GM21786 (cell line): ENCODE results near the gene PACS1.

Source experiments
- ATAC-seq: cut with Tn5 transposase; IDR thresholded peaks from one replicate; pipeline ENCODE4 v1.9.1; 2021; ENCODE audit not compliant: unreplicated experiment

PACS1 gene

GRCh38 chr11:66048547-66049323, 21.3 kb upstream of the PACS1 start, which contains the start of gene GAL3ST3:
Gene GAL3ST3 (minus strand): TSS chr11:66049161. CDS start chr11:66045415, 3,746 bp downstream.
- ATAC-seq: no peak

GRCh38 chr11:66050581-66051231, 19.4 kb upstream of the PACS1 start:
- ATAC-seq: no peak

GRCh38 chr11:66051371-66051765, 18.7 kb upstream of the PACS1 start:
- ATAC-seq: no peak

GRCh38 chr11:66051766-66052663, 18.1 kb upstream of the PACS1 start, which contains the start of gene SF3B2:
Gene SF3B2 (plus strand): TSS chr11:66052364. CDS start chr11:66052385, 21 bp downstream.
- peak; percentile 96 for ATAC-seq

- ATAC-seq: no peak
Measured at GRCh38 chr11:66052664-66052982, 17.4 kb upstream of the PACS1 start.

GRCh38 chr11:66055021-66055420, 15.1 kb upstream of the PACS1 start:
- ATAC-seq: no peak

- no peak for ATAC-seq
Measured at GRCh38 chr11:66056501-66056900, 13.6 kb upstream of the PACS1 start.

GRCh38 chr11:66059966-66060680, 9.9 kb upstream of the PACS1 start:
- ATAC-seq: no peak

- no peak for ATAC-seq
Measured at GRCh38 chr11:66061268-66061667, 8.8 kb upstream of the PACS1 start.

GRCh38 chr11:66062408-66062807, 7.7 kb upstream of the PACS1 start:
- ATAC-seq: no peak

- ATAC-seq: no peak
Measured at GRCh38 chr11:66063900-66064299, 6.2 kb upstream of the PACS1 start.

- ATAC-seq: no peak
Measured at GRCh38 chr11:66064571-66064970, 5.5 kb upstream of the PACS1 start.

GRCh38 chr11:66066751-66067150, 3.3 kb upstream of the PACS1 start:
- no peak for ATAC-seq

- no peak for ATAC-seq
Measured at GRCh38 chr11:66067640-66068039, 2.4 kb upstream of the PACS1 start.

GRCh38 chr11:66068154-66068821, 1.8 kb upstream of the PACS1 start:
- no peak for ATAC-seq

- peak; percentile 24 for ATAC-seq
Measured at GRCh38 chr11:66068923-66069714, 953 bp upstream of the PACS1 start.

GRCh38 chr11:66070604-66071380, 720 bp downstream of the PACS1 start:
- ATAC-seq: peak; percentile 7

- no peak for ATAC-seq
Measured at GRCh38 chr11:66071381-66071801, 1.3 kb downstream of the PACS1 start.

GRCh38 chr11:66072081-66072480, 2.0 kb downstream of the PACS1 start:
- no peak for ATAC-seq
